ENCODE measurements around the gene NPEPL1.

DNA sequence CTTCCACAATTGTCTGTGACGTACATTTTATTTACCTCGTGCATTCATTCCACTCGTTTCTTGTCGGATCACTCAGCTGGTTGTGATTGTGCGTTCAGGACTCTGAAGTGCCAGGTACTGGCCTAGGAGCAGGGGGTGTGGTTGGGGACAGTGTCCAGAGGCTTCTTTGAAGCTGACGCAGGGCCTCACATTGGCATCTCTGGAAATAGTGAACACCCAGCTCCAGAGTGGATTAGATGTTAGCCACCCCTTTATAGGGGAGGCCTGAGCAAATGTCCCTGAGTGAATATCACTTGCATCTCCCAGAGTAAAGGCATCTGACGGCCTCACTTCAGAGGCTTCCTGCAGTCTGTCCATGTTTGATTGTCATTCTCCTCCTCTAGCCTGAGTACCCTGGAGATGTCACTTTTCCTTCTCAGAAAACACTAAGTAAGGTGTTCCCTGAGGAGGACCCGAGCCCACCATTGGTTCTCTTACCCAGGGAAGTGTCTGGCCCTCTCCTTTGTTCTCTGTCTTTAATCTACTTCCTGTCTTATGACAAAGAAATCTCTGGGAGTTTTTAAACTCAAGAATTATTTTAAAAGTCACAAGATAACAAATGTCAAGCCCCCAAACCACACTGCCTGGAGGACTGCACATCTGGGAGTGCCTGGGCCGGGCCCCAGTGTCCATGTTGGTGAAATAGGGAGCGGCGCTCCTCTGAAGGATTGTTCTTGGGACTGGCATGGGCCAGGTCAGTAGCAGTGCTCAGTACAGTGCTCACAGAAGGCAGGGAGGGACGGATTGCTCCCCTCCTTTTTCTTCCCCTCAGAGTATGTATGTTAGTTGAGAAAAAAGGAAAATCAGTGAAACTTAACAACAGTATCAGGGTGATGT, 30.8 kb upstream of the NPEPL1 start:
- no peak for TF ChIP-seq YY1 (IDR thresholded peaks at IDR 0.05; ENCODE audit: low read depth)
- TF ChIP-seq RAD21 (IDR thresholded peaks at IDR 0.05; ENCODE audit: low read depth) = no peak
- TF ChIP-seq, protein P1, sequence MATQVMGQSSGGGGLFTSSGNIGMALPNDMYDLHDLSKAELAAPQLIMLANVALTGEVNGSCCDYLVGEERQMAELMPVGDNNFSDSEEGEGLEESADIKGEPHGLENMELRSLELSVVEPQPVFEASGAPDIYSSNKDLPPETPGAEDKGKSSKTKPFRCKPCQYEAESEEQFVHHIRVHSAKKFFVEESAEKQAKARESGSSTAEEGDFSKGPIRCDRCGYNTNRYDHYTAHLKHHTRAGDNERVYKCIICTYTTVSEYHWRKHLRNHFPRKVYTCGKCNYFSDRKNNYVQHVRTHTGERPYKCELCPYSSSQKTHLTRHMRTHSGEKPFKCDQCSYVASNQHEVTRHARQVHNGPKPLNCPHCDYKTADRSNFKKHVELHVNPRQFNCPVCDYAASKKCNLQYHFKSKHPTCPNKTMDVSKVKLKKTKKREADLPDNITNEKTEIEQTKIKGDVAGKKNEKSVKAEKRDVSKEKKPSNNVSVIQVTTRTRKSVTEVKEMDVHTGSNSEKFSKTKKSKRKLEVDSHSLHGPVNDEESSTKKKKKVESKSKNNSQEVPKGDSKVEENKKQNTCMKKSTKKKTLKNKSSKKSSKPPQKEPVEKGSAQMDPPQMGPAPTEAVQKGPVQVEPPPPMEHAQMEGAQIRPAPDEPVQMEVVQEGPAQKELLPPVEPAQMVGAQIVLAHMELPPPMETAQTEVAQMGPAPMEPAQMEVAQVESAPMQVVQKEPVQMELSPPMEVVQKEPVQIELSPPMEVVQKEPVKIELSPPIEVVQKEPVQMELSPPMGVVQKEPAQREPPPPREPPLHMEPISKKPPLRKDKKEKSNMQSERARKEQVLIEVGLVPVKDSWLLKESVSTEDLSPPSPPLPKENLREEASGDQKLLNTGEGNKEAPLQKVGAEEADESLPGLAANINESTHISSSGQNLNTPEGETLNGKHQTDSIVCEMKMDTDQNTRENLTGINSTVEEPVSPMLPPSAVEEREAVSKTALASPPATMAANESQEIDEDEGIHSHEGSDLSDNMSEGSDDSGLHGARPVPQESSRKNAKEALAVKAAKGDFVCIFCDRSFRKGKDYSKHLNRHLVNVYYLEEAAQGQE (IDR thresholded peaks at IDR 0.05; ENCODE audit: low read depth) = no peak
- TF ChIP-seq CEBPB (IDR thresholded peaks at IDR 0.05) = no peak
- no peak for TF ChIP-seq TAF1 (IDR thresholded peaks at IDR 0.05; ENCODE audit: low read depth)
- TF ChIP-seq NFIC (IDR thresholded peaks at IDR 0.05) = no peak
- TF ChIP-seq FOXM1 (IDR thresholded peaks at IDR 0.05; ENCODE audit: borderline replicate concordance, low read depth) = no peak
- TF ChIP-seq, protein P2, sequence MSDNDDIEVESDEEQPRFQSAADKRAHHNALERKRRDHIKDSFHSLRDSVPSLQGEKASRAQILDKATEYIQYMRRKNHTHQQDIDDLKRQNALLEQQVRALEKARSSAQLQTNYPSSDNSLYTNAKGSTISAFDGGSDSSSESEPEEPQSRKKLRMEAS (IDR thresholded peaks at IDR 0.05) = no peak
- no peak for TF ChIP-seq EP300 (IDR thresholded peaks at IDR 0.05; ENCODE audit: borderline replicate concordance)
